Measurements from ENCODE around the gene ZC3H7A. TPM values are rescaled to one million over a fixed set of nuclear protein-coding genes. Genes with fewer than 3 reads are reported as not detected.

Gene ZC3H7A
- total RNA-seq, 1 experiment from 2014 or later = 43.1 TPM

DNA sequence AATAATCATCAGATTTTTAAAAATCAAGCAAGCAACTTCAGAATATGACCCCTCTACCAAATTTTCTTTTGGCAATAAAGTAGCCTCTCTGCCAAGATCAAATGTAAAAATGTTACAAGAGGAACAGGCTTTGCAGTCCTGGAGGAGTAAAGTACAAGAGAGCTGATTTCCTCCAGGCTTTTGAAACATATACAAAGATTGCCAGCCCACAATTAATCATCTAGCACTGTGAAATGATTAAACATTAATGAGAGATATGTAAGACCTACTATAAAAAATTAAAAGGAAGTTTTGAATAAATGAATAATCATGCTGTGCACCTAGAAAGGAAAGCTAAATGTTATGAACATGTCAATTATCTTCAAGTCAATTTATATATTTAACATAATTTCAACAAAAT, 80.7 kb downstream of the ZC3H7A start:
- H4K20me1 ChIP-seq (ENCODE audit: control insufficient read depth, insufficient read depth, insufficient read length) = no peaks in the 10 kb centered on the region
- no peak overlapping the region for H3K27ac Mint-ChIP-seq

More for the DNA sequence above, 80.7 kb downstream of the ZC3H7A start:
- H3K79me1 ChIP-seq (ENCODE audit: insufficient read depth, low read depth, low read length, poor library complexity, severe bottlenecking) = no peaks in the 10 kb centered on the region
- no peaks in the 10 kb centered on the region for H3K27me3 ChIP-seq (ENCODE audit: insufficient read depth, low read length)
- Mint-ChIP-seq H3K4me3 (no peak overlapping the region), H3K4me1 (no peaks in the 10 kb centered on the region; a peak in 1 of 4 replicates), H3K27me3 (ENCODE audit: low read depth) (no peaks in the 10 kb centered on the region), H3K36me3 (ENCODE audit: insufficient read depth in 1 of 3, low read depth in 3 of 3) (peaks cover 2 to 23% (median 8%) of the 10 kb centered on the region in 3 experiments; a peak in 6 of 7 replicates), H3K9me3 (no peaks in the 10 kb centered on the region)
- H2BK20ac ChIP-seq (ENCODE audit: low read depth, low read length, poor library complexity, severe bottlenecking) = no peak overlapping the region
- no peak overlapping the region for H3K56ac ChIP-seq (ENCODE audit: insufficient read length, low read depth, low read length)
- no peaks in the 10 kb centered on the region for H3K23me2 ChIP-seq (ENCODE audit: insufficient read length, low read depth, low read length, poor library complexity, severe bottlenecking)
- no peak overlapping the region for H4K5ac ChIP-seq (ENCODE audit: insufficient read length, low read depth, low read length)
- H2AFZ ChIP-seq (ENCODE audit: low read length) = no peak overlapping the region
- H3K9ac ChIP-seq (ENCODE audit: extremely low read depth, insufficient read length, low read length) = no peak overlapping the region
- H3K9me3 ChIP-seq (ENCODE audit: control insufficient read depth, low read depth, low read length) = no peaks in the 10 kb centered on the region
- no peaks in the 10 kb centered on the region for H3K79me2 ChIP-seq (ENCODE audit: insufficient read depth, low read length)
- no peak overlapping the region for H2BK5ac ChIP-seq (ENCODE audit: insufficient read length, low read length)
- H3K4me1 ChIP-seq (ENCODE audit: insufficient read depth, low read length) = no peaks in the 10 kb centered on the region
- no peak overlapping the region for H3K4ac ChIP-seq (ENCODE audit: low read depth, low read length)
- no peak overlapping the region for H3T11ph ChIP-seq (ENCODE audit: low read length)
- H3K18ac ChIP-seq (ENCODE audit: insufficient read length, low read depth, low read length) = no peak overlapping the region
- no peak overlapping the region for H2BK12ac ChIP-seq (ENCODE audit: insufficient read length, low read depth, low read length)
- DNase-seq = no peak
- no peak overlapping the region for H3K23ac ChIP-seq (ENCODE audit: insufficient read length, low read depth, low read length)
- H4K91ac ChIP-seq (ENCODE audit: insufficient read length, low read depth, low read length) = no peak overlapping the region
- no peak overlapping the region for H3K14ac ChIP-seq (ENCODE audit: insufficient read depth, low read length)
- no peak overlapping the region for H3K27ac ChIP-seq (ENCODE audit: insufficient read length, low read depth, low read length)
- no peak overlapping the region for H2BK120ac ChIP-seq (ENCODE audit: low read depth, low read length, poor library complexity, severe bottlenecking)
- no peak overlapping the region for H2AK5ac ChIP-seq (ENCODE audit: insufficient read length, low read length)
- H3K4me2 ChIP-seq (ENCODE audit: insufficient read depth, insufficient read length, low read length) = no peak overlapping the region
- no peak overlapping the region for H2BK15ac ChIP-seq (ENCODE audit: low read depth, low read length)
- no peak overlapping the region for H4K8ac ChIP-seq (replicated peaks; ENCODE audit: insufficient read length, low read depth, low read length)
- TF ChIP-seq, protein P1, sequence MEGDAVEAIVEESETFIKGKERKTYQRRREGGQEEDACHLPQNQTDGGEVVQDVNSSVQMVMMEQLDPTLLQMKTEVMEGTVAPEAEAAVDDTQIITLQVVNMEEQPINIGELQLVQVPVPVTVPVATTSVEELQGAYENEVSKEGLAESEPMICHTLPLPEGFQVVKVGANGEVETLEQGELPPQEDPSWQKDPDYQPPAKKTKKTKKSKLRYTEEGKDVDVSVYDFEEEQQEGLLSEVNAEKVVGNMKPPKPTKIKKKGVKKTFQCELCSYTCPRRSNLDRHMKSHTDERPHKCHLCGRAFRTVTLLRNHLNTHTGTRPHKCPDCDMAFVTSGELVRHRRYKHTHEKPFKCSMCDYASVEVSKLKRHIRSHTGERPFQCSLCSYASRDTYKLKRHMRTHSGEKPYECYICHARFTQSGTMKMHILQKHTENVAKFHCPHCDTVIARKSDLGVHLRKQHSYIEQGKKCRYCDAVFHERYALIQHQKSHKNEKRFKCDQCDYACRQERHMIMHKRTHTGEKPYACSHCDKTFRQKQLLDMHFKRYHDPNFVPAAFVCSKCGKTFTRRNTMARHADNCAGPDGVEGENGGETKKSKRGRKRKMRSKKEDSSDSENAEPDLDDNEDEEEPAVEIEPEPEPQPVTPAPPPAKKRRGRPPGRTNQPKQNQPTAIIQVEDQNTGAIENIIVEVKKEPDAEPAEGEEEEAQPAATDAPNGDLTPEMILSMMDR (conservative IDR thresholded peaks at IDR 0.05) = no peak
